GM18858 (cell line): ENCODE results near the gene JARID2.

Experiments used
- ATAC-seq: cut with Tn5 transposase; IDR thresholded peaks from one replicate; pipeline ENCODE4 v1.9.1; 2021; ENCODE audit not compliant: unreplicated experiment

JARID2 gene

DNA sequence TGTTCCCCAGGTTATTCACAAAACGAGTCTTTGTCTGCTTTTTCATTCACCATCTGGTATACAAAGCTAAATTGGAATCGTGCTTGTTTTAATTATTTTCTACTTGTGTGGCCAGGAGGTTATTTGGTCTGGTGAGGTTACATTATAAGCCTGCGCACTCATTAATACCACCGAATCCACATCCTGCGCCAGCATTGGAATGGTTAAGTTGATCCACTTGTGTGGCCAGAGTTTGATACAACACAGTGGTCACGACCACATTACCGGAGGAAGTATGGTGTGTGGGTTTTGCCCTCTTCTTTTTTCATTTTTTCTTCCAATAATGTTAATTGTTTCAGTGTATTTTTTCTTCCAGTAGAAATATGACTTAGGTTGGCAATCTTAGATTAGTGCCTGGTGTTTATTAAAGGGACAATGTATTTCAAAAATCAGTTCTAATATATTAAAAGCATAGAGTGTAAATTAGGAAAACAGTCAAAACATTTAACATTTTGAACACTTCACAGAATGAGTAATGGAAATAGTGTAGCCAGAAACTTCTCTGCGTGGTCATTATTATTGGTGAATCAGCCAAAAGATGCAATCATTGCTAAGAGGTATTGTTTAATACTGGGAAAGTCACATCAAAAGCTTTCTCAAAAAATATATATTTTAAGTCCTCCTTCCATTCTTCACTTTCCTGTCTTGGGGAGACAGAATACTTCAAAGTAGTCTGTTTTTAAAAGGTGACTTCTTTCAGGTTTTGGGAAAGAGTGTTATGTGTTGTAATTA is 84.5 kb downstream of the JARID2 start:
- ATAC-seq: no peak

GRCh38 chr6:15331143-15331542 is 85.3 kb downstream of the JARID2 start:
- no peak for ATAC-seq

- ATAC-seq: no peak
These were observed 85.9 kb downstream of the JARID2 start for GRCh38 chr6:15331629-15332251.

GRCh38 chr6:15332446-15332845 is 86.6 kb downstream of the JARID2 start:
- no peak for ATAC-seq

DNA sequence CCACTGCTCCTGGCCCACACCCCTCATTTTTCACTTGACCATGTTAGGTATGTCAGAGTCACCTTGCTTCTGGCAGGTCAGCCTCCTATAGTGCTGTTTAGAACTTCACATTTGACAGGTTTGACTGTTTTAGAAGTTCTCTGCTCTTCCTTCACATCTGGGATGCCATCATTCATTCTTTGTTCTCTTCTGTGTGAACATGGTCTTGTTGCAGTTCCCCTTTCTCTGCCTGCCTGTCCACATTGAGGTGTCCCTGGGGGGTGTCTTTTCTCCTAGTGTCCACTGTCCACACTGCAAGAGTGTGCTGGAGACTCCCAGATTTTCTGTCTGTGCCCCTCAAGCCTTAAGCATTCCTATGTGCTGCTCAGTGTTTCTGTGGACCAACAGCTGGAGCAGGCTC is 89.5 kb downstream of the JARID2 start:
- ATAC-seq: no peak

DNA sequence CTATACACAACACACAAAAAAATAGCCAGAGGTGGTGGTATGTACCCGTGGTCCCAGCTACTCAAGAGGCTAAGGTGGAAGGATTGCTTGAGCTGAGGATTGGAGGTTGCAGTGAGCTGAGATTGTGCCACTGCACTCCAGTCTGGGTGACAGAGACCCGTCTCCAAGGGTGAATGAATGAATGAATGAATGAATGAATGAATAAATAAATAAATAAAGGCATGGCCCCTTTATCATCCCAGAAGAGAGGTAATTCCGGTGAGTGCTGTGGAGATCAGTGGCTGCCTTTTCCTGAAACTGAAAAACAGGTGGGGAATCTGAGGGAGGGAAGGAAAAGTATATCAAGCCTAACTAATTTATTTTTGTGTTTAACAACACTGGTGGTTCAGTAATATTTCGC is 90.0 kb downstream of the JARID2 start:
- ATAC-seq: no peak

- ATAC-seq: no peak
These were observed 91.2 kb downstream of the JARID2 start for GRCh38 chr6:15336900-15337560.

DNA sequence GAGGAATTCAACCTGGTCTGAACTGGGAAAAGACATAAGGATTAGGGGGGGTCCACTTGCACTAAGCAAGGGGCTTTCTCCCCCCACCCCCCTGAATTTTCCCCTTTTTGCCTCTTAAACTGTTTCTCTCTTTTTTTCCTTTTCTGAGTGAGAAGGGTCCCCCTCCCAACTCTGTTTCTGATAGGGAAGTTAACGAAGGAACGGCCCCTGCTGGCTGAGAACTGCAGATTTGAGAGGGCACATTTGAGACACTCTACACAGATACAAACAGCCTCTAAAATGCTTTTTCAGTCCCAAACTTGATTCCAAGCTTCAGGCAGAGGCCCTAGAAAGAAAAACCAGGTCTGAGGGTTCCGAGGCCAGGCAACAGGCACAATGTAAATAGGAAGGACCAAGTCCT is 91.7 kb downstream of the JARID2 start:
- ATAC-seq: no peak

GRCh38 chr6:15338476-15338875 is 92.6 kb downstream of the JARID2 start:
- no peak for ATAC-seq

DNA sequence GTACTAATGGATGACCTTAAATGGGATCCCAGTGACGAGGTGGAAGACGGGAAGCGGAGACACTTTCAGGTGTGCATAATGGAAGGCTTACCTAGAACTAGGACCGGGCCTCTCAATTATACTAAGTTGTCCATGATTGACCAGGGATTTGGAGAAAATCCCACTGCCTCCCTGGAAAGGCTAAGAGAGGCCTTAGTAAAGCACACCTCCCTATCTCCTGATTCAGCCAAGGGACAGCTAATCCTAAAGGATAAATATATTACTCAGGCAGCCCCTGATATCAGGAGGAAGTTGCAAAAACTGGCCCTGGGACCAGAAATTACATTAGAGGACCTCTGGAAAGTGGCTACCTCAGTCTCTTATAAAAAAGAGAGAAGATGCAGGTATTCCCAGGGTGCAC is 93.2 kb downstream of the JARID2 start:
- ATAC-seq: no peak

DNA sequence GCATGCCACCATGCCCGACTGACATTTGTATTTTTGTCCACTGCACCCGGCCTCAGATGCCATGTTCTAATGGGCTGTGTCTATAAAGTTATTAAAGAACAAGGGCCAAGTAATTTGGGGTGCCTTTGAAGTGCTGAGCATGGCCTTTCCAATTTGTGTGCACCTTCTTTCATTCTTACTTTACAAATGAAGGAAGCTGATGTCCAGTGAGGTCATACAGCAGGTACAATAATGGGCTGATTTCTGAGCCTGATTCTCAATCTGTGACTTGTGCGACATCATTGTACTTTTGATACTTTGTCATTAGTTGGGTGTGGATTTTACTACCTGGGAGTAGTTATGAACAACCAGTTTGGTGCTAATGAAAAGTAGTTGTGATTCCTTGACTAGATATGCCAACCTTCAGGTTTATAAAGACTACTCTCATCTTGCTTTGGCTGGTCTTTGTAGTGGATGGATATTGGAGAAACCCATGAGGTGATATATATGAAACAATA is 94.3 kb downstream of the JARID2 start:
- no peak for ATAC-seq

GRCh38 chr6:15340775-15341174 is 94.9 kb downstream of the JARID2 start:
- ATAC-seq: no peak

- no peak for ATAC-seq
These were observed 95.6 kb downstream of the JARID2 start for GRCh38 chr6:15341311-15342001.

DNA sequence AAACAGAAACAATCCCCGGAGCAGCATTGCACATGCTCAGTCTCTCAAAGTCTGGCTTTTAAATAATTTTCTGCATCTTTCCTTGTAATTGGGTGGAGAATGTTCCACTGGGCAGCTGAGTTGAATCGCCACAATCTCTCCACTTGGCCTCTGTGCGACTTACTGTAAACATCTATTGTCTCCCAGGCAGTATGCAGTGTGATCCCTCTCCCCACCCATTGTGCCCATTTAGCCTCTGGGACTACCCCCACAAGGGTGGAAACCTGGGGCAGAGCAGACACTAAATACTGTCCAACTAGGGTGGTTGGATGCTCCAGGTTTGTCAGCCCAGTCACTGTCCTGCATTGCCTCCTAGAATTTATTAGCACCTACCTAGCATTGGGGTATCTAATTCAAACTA is 96.2 kb downstream of the JARID2 start:
- no peak for ATAC-seq

- ATAC-seq: no peak
These were observed 97.8 kb downstream of the JARID2 start for GRCh38 chr6:15343490-15344191.

DNA sequence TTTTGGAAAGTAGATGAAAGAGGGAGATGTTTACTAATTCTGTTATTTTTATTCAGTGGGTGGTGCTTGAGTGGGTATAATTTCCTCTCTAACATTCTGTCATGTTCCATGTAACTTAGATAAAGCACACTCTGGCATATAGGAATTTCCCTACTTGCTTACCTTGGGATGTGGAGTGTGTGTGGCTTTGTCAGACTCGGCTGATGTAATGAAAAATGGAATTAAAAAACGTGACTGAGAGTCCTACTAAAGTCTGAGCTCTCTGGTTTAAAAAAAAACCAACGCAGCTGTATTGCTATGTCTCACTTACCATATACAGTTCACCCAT is 98.3 kb downstream of the JARID2 start:
- no peak for ATAC-seq

- no peak for ATAC-seq
These were observed 99.0 kb downstream of the JARID2 start for GRCh38 chr6:15344831-15345230.

DNA sequence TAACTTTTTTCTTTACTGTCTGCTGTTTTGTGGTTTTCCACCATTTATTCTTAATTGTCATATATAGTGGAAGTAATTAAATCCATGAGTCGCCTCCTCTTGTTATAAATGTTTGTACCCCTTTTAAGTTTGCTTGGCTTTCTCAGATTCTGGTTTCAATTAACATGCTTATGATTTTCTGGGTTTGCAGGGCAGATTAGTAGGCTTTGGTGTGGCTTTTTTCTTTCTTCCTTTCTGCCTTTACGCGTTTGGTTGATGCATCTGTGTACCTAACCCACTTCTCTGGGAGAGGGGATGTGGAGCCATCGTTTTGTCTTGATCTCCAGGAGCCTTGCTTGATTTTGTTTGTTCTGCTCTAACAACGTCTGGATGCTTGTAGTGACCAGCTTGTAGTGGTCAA is 100.4 kb downstream of the JARID2 start:
- no peak for ATAC-seq

DNA sequence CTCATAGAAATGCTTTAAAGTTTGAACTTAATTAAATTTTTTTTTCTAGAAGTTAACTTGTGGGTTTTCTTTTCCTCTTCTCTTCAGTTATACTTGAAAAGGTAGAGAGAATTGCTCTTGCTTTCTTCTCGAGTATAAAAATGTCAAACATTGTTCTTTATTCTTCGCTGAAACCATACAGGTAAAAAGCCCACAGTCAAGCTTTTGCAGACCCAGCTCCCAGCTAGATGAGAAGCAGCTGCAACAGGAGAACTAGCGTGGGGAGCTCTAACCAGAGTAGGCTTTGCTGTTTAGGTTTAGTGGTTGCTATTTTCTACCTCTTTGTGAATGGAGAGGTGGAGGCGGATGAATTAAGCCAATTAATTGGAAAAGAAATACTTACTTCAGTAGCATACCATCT is 102.7 kb downstream of the JARID2 start:
- ATAC-seq: no peak

GRCh38 chr6:15349379-15349778 is 103.5 kb downstream of the JARID2 start:
- ATAC-seq: no peak
